Central memory CD8-positive, alpha-beta T cell (primary cell): ENCODE results near the gene DISP3.

Experiments used
- ATAC-seq: fragments of 150-1000 bp; cut with Tn5 transposase; replicated peaks from 2 replicates; pipeline ENCODE4 v1.10.0; 2022; ENCODE audit warnings: mild to moderate bottlenecking, moderate FRiP score, moderate number of reproducible peaks; ENCODE audit not compliant: poor library complexity, severe bottlenecking; ENCODE audit errors: extremely low read depth
- DNase-seq, 2 donors: peaks; one replicate each; pipeline ENCODE4 v3.0.0; 2021; ENCODE audit warnings: low spot score in 2 of 2
- H3K27ac Mint-ChIP-seq: one replicate; pipeline ENCODE4 v1.8.0; 2022; ENCODE audit warnings: low read depth, mild to moderate bottlenecking, moderate library complexity, mixed read lengths
- H3K27me3 Mint-ChIP-seq: one replicate; pipeline ENCODE4 v1.8.0; 2022; ENCODE audit warnings: mixed read lengths
- H3K36me3 Mint-ChIP-seq: one replicate; pipeline ENCODE4 v1.8.0; 2022; ENCODE audit warnings: mild to moderate bottlenecking, moderate library complexity, mixed read lengths; ENCODE audit not compliant: insufficient read depth
- H3K4me1 Mint-ChIP-seq: one replicate; pipeline ENCODE4 v1.8.0; 2022; ENCODE audit warnings: mixed read lengths
- H3K4me3 Mint-ChIP-seq: one replicate; pipeline ENCODE4 v1.8.0; 2022; ENCODE audit warnings: mild to moderate bottlenecking, moderate library complexity, mixed read lengths
- H3K9me3 Mint-ChIP-seq: one replicate; pipeline ENCODE4 v1.8.0; 2022; ENCODE audit warnings: mixed read lengths

The DISP3 gene

GRCh38 chr1:11498956-11499594, 20.1 kb downstream of the DISP3 start:
- Mint-ChIP-seq H3K4me3 (no peak overlapping the region), H3K27me3 (peaks cover 73% of the 10 kb centered on the region), H3K9me3 (peaks cover 5% of the 10 kb centered on the region), H3K4me1 (no peaks in the 10 kb centered on the region), H3K36me3 (peaks cover 2% of the 10 kb centered on the region), H3K27ac (no peak overlapping the region)
- ATAC-seq, result no peak
- DNase-seq, result no peak

- no peak for ATAC-seq
- no peak overlapping the region for H3K4me3 Mint-ChIP-seq
- H3K4me1 Mint-ChIP-seq, result no peaks in the 10 kb centered on the region
- peaks cover 2% of the 10 kb centered on the region for H3K36me3 Mint-ChIP-seq
- peaks cover 5% of the 10 kb centered on the region for H3K9me3 Mint-ChIP-seq
- H3K27ac Mint-ChIP-seq, result no peak overlapping the region
- H3K27me3 Mint-ChIP-seq, result peaks cover 73% of the 10 kb centered on the region
- DNase-seq, result no peak
These were observed 20.8 kb downstream of the DISP3 start for GRCh38 chr1:11499601-11500331.

- Mint-ChIP-seq H3K27me3 (peaks cover 68% of the 10 kb centered on the region), H3K4me3 (peak overlapping the region; percentile 19), H3K27ac (no peak overlapping the region)
These were observed 21.9 kb downstream of the DISP3 start for GRCh38 chr1:11500881-11501280.

GRCh38 chr1:11501491-11501897, 22.5 kb downstream of the DISP3 start:
- Mint-ChIP-seq H3K4me3 (peak overlapping the region; percentile 19), H3K4me1 (no peaks in the 10 kb centered on the region), H3K27me3 (peaks cover 61% of the 10 kb centered on the region), H3K27ac (no peak overlapping the region), H3K36me3 (peaks cover 2% of the 10 kb centered on the region), H3K9me3 (peaks cover 11% of the 10 kb centered on the region)
- ATAC-seq, result no peak
- no peak for DNase-seq

More at GRCh38 chr1:11500881-11501280, 21.9 kb downstream of the DISP3 start:
- Mint-ChIP-seq H3K9me3 (peaks cover 5% of the 10 kb centered on the region), H3K36me3 (peaks cover 2% of the 10 kb centered on the region), H3K4me1 (no peaks in the 10 kb centered on the region)
- DNase-seq, result no peak
- ATAC-seq, result no peak

GRCh38 chr1:11501906-11502485, 23.0 kb downstream of the DISP3 start:
- Mint-ChIP-seq H3K27ac (no peak overlapping the region), H3K36me3 (peaks cover 2% of the 10 kb centered on the region), H3K9me3 (peaks cover 13% of the 10 kb centered on the region), H3K4me1 (no peaks in the 10 kb centered on the region), H3K4me3 (peak overlapping the region; percentile 8), H3K27me3 (peaks cover 57% of the 10 kb centered on the region)
- no peak for DNase-seq
- no peak for ATAC-seq

- Mint-ChIP-seq H3K4me1 (no peaks in the 10 kb centered on the region), H3K27ac (no peak overlapping the region), H3K9me3 (peaks cover 13% of the 10 kb centered on the region), H3K36me3 (peaks cover 2% of the 10 kb centered on the region), H3K27me3 (peaks cover 53% of the 10 kb centered on the region), H3K4me3 (no peak overlapping the region)
- ATAC-seq (no peak), DNase-seq (no peak)
These were observed 23.6 kb downstream of the DISP3 start for GRCh38 chr1:11502516-11502915.

GRCh38 chr1:11504599-11504998, 25.6 kb downstream of the DISP3 start:
- H3K9me3 Mint-ChIP-seq, result peaks cover 13% of the 10 kb centered on the region
- H3K27me3 Mint-ChIP-seq, result peaks cover 32% of the 10 kb centered on the region
- H3K4me3 Mint-ChIP-seq, result no peak overlapping the region
- ATAC-seq (no peak), DNase-seq (no peak)
- H3K4me1 Mint-ChIP-seq, result no peaks in the 10 kb centered on the region
- H3K36me3 Mint-ChIP-seq, result peaks cover 2% of the 10 kb centered on the region
- no peak overlapping the region for H3K27ac Mint-ChIP-seq

- Mint-ChIP-seq H3K4me1 (no peaks in the 10 kb centered on the region), H3K36me3 (no peaks in the 10 kb centered on the region), H3K9me3 (peaks cover 13% of the 10 kb centered on the region), H3K27me3 (peaks cover 23% of the 10 kb centered on the region), H3K4me3 (no peak overlapping the region), H3K27ac (no peak overlapping the region)
- DNase-seq, result no peak
- no peak for ATAC-seq
These were observed 26.9 kb downstream of the DISP3 start for GRCh38 chr1:11505591-11506538.

GRCh38 chr1:11507309-11507708, 28.4 kb downstream of the DISP3 start:
- Mint-ChIP-seq H3K27ac (no peak overlapping the region), H3K4me1 (no peaks in the 10 kb centered on the region), H3K9me3 (peaks cover 9% of the 10 kb centered on the region), H3K4me3 (no peak overlapping the region), H3K27me3 (peaks cover 28% of the 10 kb centered on the region), H3K36me3 (no peaks in the 10 kb centered on the region)
- ATAC-seq, result no peak
- DNase-seq, result no peak

- no peaks in the 10 kb centered on the region for H3K36me3 Mint-ChIP-seq
- H3K27ac Mint-ChIP-seq, result no peak overlapping the region
- no peak for DNase-seq
- peaks cover 79% of the 10 kb centered on the region for H3K27me3 Mint-ChIP-seq
- no peaks in the 10 kb centered on the region for H3K4me1 Mint-ChIP-seq
- peaks cover 6% of the 10 kb centered on the region for H3K9me3 Mint-ChIP-seq
- no peak for ATAC-seq
- no peak overlapping the region for H3K4me3 Mint-ChIP-seq
These were observed 34.7 kb downstream of the DISP3 start for GRCh38 chr1:11513681-11514080.

- peaks cover 86% of the 10 kb centered on the region for H3K27me3 Mint-ChIP-seq
These were observed 35.4 kb downstream of the DISP3 start for GRCh38 chr1:11514366-11514765.

More at GRCh38 chr1:11514366-11514765, 35.4 kb downstream of the DISP3 start:
- H3K36me3 Mint-ChIP-seq, result no peaks in the 10 kb centered on the region
- no peak overlapping the region for H3K27ac Mint-ChIP-seq
- no peak overlapping the region for H3K4me3 Mint-ChIP-seq
- no peaks in the 10 kb centered on the region for H3K4me1 Mint-ChIP-seq
- ATAC-seq (no peak), DNase-seq (no peak)
- peaks cover 6% of the 10 kb centered on the region for H3K9me3 Mint-ChIP-seq
